ENCODE results near the gene EML4. TPM values are rescaled to one million over a fixed set of nuclear protein-coding genes. Genes with fewer than 3 reads are reported as not detected.

EML4 gene
- polyA plus RNA-seq, 1 of the 3 experiments (the other 2 are of a cell fraction) = 35.0 TPM

- WGBS (ENCODE audit: low lambda C conversion rate) = 92% methylated on average over 3 of the region's 3 CpGs
- Histone ChIP-seq H3K9me2 (no peaks in the 10 kb centered on the region), H3K27me3 (ENCODE audit: insufficient read depth) (no peaks in the 10 kb centered on the region), H4K20me1 (ENCODE audit: insufficient read depth) (peaks cover 13% of the 10 kb centered on the region), H3K36me3 (replicated peaks in 1 of 2; ENCODE audit: control insufficient read depth in 1 of 2, insufficient read depth in 2 of 2, low read length in 1 of 2) (peaks cover 0 to 3% of the 10 kb centered on the region in 2 experiments), H2AFZ (ENCODE audit: low read depth) (no peak overlapping the region), H3K27ac (ENCODE audit: low read depth in 2 of 2, low read length in 1 of 2) (no peak overlapping the region), H3K4me3 (ENCODE audit: low read depth in 2 of 2, low read length in 1 of 2) (no peak overlapping the region), H3K4me1 (ENCODE audit: control insufficient read depth in 1 of 2, insufficient read depth in 2 of 2, low read depth in 1 of 2, low read length in 1 of 2) (peaks cover 3 to 10% of the 10 kb centered on the region in 2 experiments; a peak in 2 of 4 replicates), H3K9ac (no peak overlapping the region), H3K9me3 (no peaks in the 10 kb centered on the region), H3K4me2 (no peak overlapping the region), H3K79me2 (ENCODE audit: insufficient read depth) (peaks cover 66% of the 10 kb centered on the region), H3F3A (replicated peaks; ENCODE audit: insufficient read depth) (no peaks in the 10 kb centered on the region)
- ChIA-PET POLR2A (no interaction called here), CTCF (interaction anchor here (1.3 to 3.9 kb wide), 5 partner anchors 9 to 136 kb away, joined by 3 to 15 read pairs (median 7); no protein-coding TSS in a partner anchor)
- TF ChIP-seq NRF1 (IDR thresholded peaks at IDR 0.05; ENCODE audit: low read depth, low read length) = no peak
- TF ChIP-seq REST (IDR thresholded peaks at IDR 0.05; ENCODE audit: low read depth, low read length) = no peak
- no peak for DNase-seq
These were observed 61.7 kb downstream of the EML4 start for GRCh38 chr2:42230891-42231290.

GRCh38 chr2:42232024-42232423, 62.9 kb downstream of the EML4 start:
- Histone ChIP-seq H3K27ac (ENCODE audit: low read depth in 2 of 2, low read length in 1 of 2) (no peak overlapping the region), H3K9me2 (no peaks in the 10 kb centered on the region), H3K27me3 (ENCODE audit: insufficient read depth) (no peaks in the 10 kb centered on the region), H3K9ac (no peak overlapping the region), H3K4me3 (ENCODE audit: low read depth in 2 of 2, low read length in 1 of 2) (no peak overlapping the region), H3K9me3 (no peaks in the 10 kb centered on the region), H2AFZ (ENCODE audit: low read depth) (no peak overlapping the region), H3K36me3 (replicated peaks in 1 of 2; ENCODE audit: control insufficient read depth in 1 of 2, insufficient read depth in 2 of 2, low read length in 1 of 2) (peaks cover 0 to 3% of the 10 kb centered on the region in 2 experiments), H3K4me2 (no peak overlapping the region), H3K4me1 (ENCODE audit: control insufficient read depth in 1 of 2, insufficient read depth in 2 of 2, low read depth in 1 of 2, low read length in 1 of 2) (peaks cover 2 to 10% of the 10 kb centered on the region in 2 experiments; a peak in 2 of 4 replicates), H3F3A (replicated peaks; ENCODE audit: insufficient read depth) (no peaks in the 10 kb centered on the region), H3K79me2 (ENCODE audit: insufficient read depth) (peaks cover 68% of the 10 kb centered on the region), H4K20me1 (ENCODE audit: insufficient read depth) (peaks cover 13% of the 10 kb centered on the region)
- DNase-seq = no peak
- CTCF ChIA-PET = interaction anchor here (1.3 to 1.4 kb wide), 2 partner anchors 11 to 97 kb away, joined by 3 to 5 read pairs; no protein-coding TSS in a partner anchor
- WGBS (ENCODE audit: low lambda C conversion rate) = 81% methylated on average over 1 of the region's 1 CpG
- POLR2A ChIA-PET = interaction anchor here (0.9 kb wide), 1 partner anchor 391 kb away, joined by 3 read pairs; no protein-coding TSS in a partner anchor
- TF ChIP-seq PBX3 (IDR thresholded peaks at IDR 0.05) (no peak), RAD21 (IDR thresholded peaks at IDR 0.05; ENCODE audit: low read length) (no peak), CHD2 (IDR thresholded peaks at IDR 0.05; ENCODE audit: low read length, partially characterized antibody) (no peak), MAX (IDR thresholded peaks at IDR 0.05; ENCODE audit: low read depth) (no peak), TEAD4 (IDR thresholded peaks at IDR 0.05; ENCODE audit: borderline replicate concordance, insufficient read depth) (no peak), NFIC (IDR thresholded peaks at IDR 0.05; ENCODE audit: borderline replicate concordance) (no peak)

Data from SK-N-SH (cell line).